Measurements from ENCODE around the gene BUB1. TPM values are rescaled to one million over a fixed set of nuclear protein-coding genes. Genes with fewer than 3 reads are reported as not detected.

Gene BUB1
- 35.9 to 45.1 TPM (median 38.9 TPM) in 5 replicates for total RNA-seq (2022; extraction: Qiagen RNA extraction)

GRCh38 chr2:110677530-110678456, at the start of gene BUB1:
Gene BUB1, minus strand, starts transcription at chr2:110678063. Its CDS starts 68 bp downstream, at chr2:110677995.

Other genes with a start within 250 kb of the BUB1 start
- gene LIMS4, start 205.2 kb downstream of the BUB1 start, total RNA-seq (2022; extraction: Qiagen RNA extraction), result 0.39 to 0.62 TPM (median 0.48 TPM) in 5 replicates
- gene RGPD6, start 100.8 kb downstream of the BUB1 start, total RNA-seq (2022; extraction: Qiagen RNA extraction), result 8.0 to 11.0 TPM (median 9.1 TPM) in 5 replicates
- gene ACOXL, start 54.5 kb upstream of the BUB1 start, total RNA-seq (2022; extraction: Qiagen RNA extraction), result not detected in 5 replicates